Activated CD8-positive, alpha-beta memory T cell treated with anti-CD3 and anti-CD28 coated beads, Interleukin-2, amount 10 ng/mL, durations not matched to agents 7 days and 5 days (primary cell): ENCODE measurements around the gene YDJC. TPM values are rescaled to one million over a fixed set of nuclear protein-coding genes. Genes with fewer than 3 reads are reported as not detected.
"Not testable (repeated sequence)": the region's sequence is repeated elsewhere in the genome, so short reads cannot be mapped to it uniquely, and the experiment has no call there.

ENCODE experiments used
- ATAC-seq: fragments of 150-1000 bp; cut with Tn5 transposase; one replicate; pipeline ENCODE4 v1.10.0; 2021; ENCODE audit warnings: moderate library complexity
- CTCF ChIA-PET: fragments of 350-600 bp; sonication (Branson Sonifier 250); formaldehyde crosslinking; loops from one replicate; lab custom pipeline; 2021; ENCODE audit warnings: antibody characterized with exemption; lab: Charles Lee
- DNase-seq: peaks from one replicate; pipeline ENCODE4 v3.0.0-alpha.2; 2020
- H3K27ac Mint-ChIP-seq: one replicate; pipeline ENCODE4 v1.8.0; 2021; ENCODE audit warnings: mild to moderate bottlenecking, mixed read lengths
- H3K27me3 Mint-ChIP-seq: one replicate; pipeline ENCODE4 v1.8.0; 2021; ENCODE audit warnings: mixed read lengths
- H3K36me3 Mint-ChIP-seq: one replicate; pipeline ENCODE4 v1.8.0; 2021; ENCODE audit warnings: mild to moderate bottlenecking, mixed read lengths
- H3K4me1 Mint-ChIP-seq: one replicate; pipeline ENCODE4 v1.8.0; 2021; ENCODE audit warnings: mixed read lengths
- H3K4me3 Mint-ChIP-seq: one replicate; pipeline ENCODE4 v1.8.0; 2021; ENCODE audit warnings: mild to moderate bottlenecking, moderate library complexity, mixed read lengths
- H3K9me3 Mint-ChIP-seq: one replicate; pipeline ENCODE4 v1.8.0; 2022; ENCODE audit warnings: low read depth, mixed read lengths
- total RNA-seq, 2 experiments: library from RNA; stranded (reverse); gene quantifications; one replicate each; pipeline ENCODE4 v1.2.3, GENCODE V29; 2021

YDJC gene
- total RNA-seq, 2 experiments from 2014 or later = 43.7 to 44.3 TPM

- CTCF ChIA-PET = interaction anchor here (0.7 to 1.5 kb wide), 3 partner anchors 9 to 19 kb away, joined by 3 to 6 read pairs (median 3); partner anchors contain the start of gene SDF2L1
- Mint-ChIP-seq H3K4me1 (peaks cover 24% of the 10 kb centered on the region), H3K9me3 (no peaks in the 10 kb centered on the region), H3K27ac (no peak overlapping the region), H3K4me3 (no peak overlapping the region), H3K36me3 (peaks cover 14% of the 10 kb centered on the region), H3K27me3 (no peaks in the 10 kb centered on the region)
- no peak for ATAC-seq
- DNase-seq = no peak
Measured at GRCh38 chr22:21622919-21623647, 6.7 kb downstream of the YDJC start.

- H3K4me3 Mint-ChIP-seq = no peak overlapping the region
- peak overlapping the region; percentile 59 for H3K27ac Mint-ChIP-seq
- no peaks in the 10 kb centered on the region for H3K27me3 Mint-ChIP-seq
- H3K9me3 Mint-ChIP-seq = no peaks in the 10 kb centered on the region
- CTCF ChIA-PET = interaction anchor here (0.8 to 1.5 kb wide), 2 partner anchors 9 to 20 kb away, joined by 3 to 6 read pairs; partner anchors contain the start of gene SDF2L1
- peaks cover 10% of the 10 kb centered on the region for H3K36me3 Mint-ChIP-seq
- H3K4me1 Mint-ChIP-seq = peaks cover 16% of the 10 kb centered on the region
- DNase-seq = no peak
- no peak for ATAC-seq
Measured at GRCh38 chr22:21622011-21622918, 7.6 kb downstream of the YDJC start.

- no peak overlapping the region for H3K27ac Mint-ChIP-seq
- H3K36me3 Mint-ChIP-seq = peaks cover 7% of the 10 kb centered on the region
- H3K9me3 Mint-ChIP-seq = no peaks in the 10 kb centered on the region
- no peaks in the 10 kb centered on the region for H3K27me3 Mint-ChIP-seq
- ATAC-seq = no peak
- H3K4me1 Mint-ChIP-seq = peaks cover 7% of the 10 kb centered on the region
- CTCF ChIA-PET = interaction anchor here (2.5 kb wide), 1 partner anchor 9 kb away, joined by 12 read pairs; the partner anchor contains the start of gene YDJC
- DNase-seq = no peak
- no peak overlapping the region for H3K4me3 Mint-ChIP-seq
Measured at GRCh38 chr22:21621025-21621424, 8.8 kb downstream of the YDJC start.

GRCh38 chr22:21617337-21617736 lies 12.5 kb downstream of the YDJC start:
- CTCF ChIA-PET = interaction anchor here (1.1 to 2.4 kb wide), 5 partner anchors 11 to 49 kb away, joined by 3 to 7 read pairs (median 7); partner anchors contain the start of gene YDJC
- not testable (repeated sequence) for ATAC-seq, H3K27me3 Mint-ChIP-seq, DNase-seq, H3K27ac Mint-ChIP-seq, H3K9me3 Mint-ChIP-seq, H3K4me1 Mint-ChIP-seq, H3K4me3 Mint-ChIP-seq
- H3K36me3 Mint-ChIP-seq = peaks cover 20% of the 10 kb centered on the region

- no peak overlapping the region for H3K27ac Mint-ChIP-seq
- CTCF ChIA-PET = interaction anchor here (0.8 to 2.4 kb wide), 4 partner anchors 11 to 31 kb away, joined by 3 to 7 read pairs (median 6); partner anchors contain the start of genes SDF2L1 and YDJC
- no peaks in the 10 kb centered on the region for H3K9me3 Mint-ChIP-seq
- H3K4me1 Mint-ChIP-seq = peaks cover 2% of the 10 kb centered on the region
- no peak overlapping the region for H3K4me3 Mint-ChIP-seq
- DNase-seq (no peak), ATAC-seq (no peak)
- no peaks in the 10 kb centered on the region for H3K27me3 Mint-ChIP-seq
- peaks cover 27% of the 10 kb centered on the region for H3K36me3 Mint-ChIP-seq
Measured at GRCh38 chr22:21615731-21616130, 14.1 kb downstream of the YDJC start.

- Mint-ChIP-seq H3K4me1 (peaks cover 4% of the 10 kb centered on the region), H3K27me3 (no peaks in the 10 kb centered on the region), H3K27ac (no peak overlapping the region), H3K9me3 (no peaks in the 10 kb centered on the region), H3K36me3 (peaks cover 32% of the 10 kb centered on the region), H3K4me3 (no peak overlapping the region)
- ATAC-seq (no peak), DNase-seq (no peak)
- CTCF ChIA-PET = interaction anchor here (1.2 to 2.9 kb wide), 5 partner anchors 9 to 28 kb away, joined by 3 to 9 read pairs (median 4); partner anchors contain the start of gene SDF2L1
Measured at GRCh38 chr22:21613553-21614233, 16.1 kb downstream of the YDJC start.

GRCh38 chr22:21612858-21613257 lies 17.0 kb downstream of the YDJC start:
- ATAC-seq (no peak), DNase-seq (no peak)
- no peaks in the 10 kb centered on the region for H3K9me3 Mint-ChIP-seq
- CTCF ChIA-PET = interaction anchor here (1.2 to 2.9 kb wide), 4 partner anchors 10 to 29 kb away, joined by 3 to 9 read pairs (median 4); partner anchors contain the start of gene SDF2L1
- H3K4me3 Mint-ChIP-seq = no peak overlapping the region
- no peaks in the 10 kb centered on the region for H3K27me3 Mint-ChIP-seq
- H3K36me3 Mint-ChIP-seq = peaks cover 32% of the 10 kb centered on the region
- H3K4me1 Mint-ChIP-seq = peaks cover 4% of the 10 kb centered on the region
- no peak overlapping the region for H3K27ac Mint-ChIP-seq

- Mint-ChIP-seq H3K4me1 (peaks cover 11% of the 10 kb centered on the region), H3K36me3 (peaks cover 32% of the 10 kb centered on the region), H3K9me3 (no peaks in the 10 kb centered on the region), H3K4me3 (no peak overlapping the region), H3K27me3 (no peaks in the 10 kb centered on the region), H3K27ac (no peak overlapping the region)
- CTCF ChIA-PET = interaction anchor here (1.1 to 1.7 kb wide), 2 partner anchors 18 to 35 kb away, joined by 3 to 6 read pairs; partner anchors contain the start of gene YDJC
- ATAC-seq (no peak), DNase-seq (no peak)
Measured at GRCh38 chr22:21611210-21611977, 18.4 kb downstream of the YDJC start.

- CTCF ChIA-PET = interaction anchor here (1.6 to 1.7 kb wide), 2 partner anchors 8 to 20 kb away, joined by 3 to 6 read pairs; partner anchors contain the start of gene YDJC
- ATAC-seq, H3K27me3 Mint-ChIP-seq, H3K4me3 Mint-ChIP-seq, DNase-seq, H3K9me3 Mint-ChIP-seq, H3K27ac Mint-ChIP-seq: not testable (repeated sequence)
- H3K36me3 Mint-ChIP-seq = peaks cover 28% of the 10 kb centered on the region
- peaks cover 19% of the 10 kb centered on the region for H3K4me1 Mint-ChIP-seq
Measured at GRCh38 chr22:21609556-21610157, 20.2 kb downstream of the YDJC start.

GRCh38 chr22:21606775-21607174 lies 23.0 kb downstream of the YDJC start:
- Mint-ChIP-seq H3K36me3 (peaks cover 14% of the 10 kb centered on the region), H3K27ac (no peak overlapping the region), H3K9me3 (no peaks in the 10 kb centered on the region), H3K4me3 (no peak overlapping the region), H3K27me3 (no peaks in the 10 kb centered on the region), H3K4me1 (peaks cover 25% of the 10 kb centered on the region)
- ATAC-seq (no peak), DNase-seq (no peak)
- CTCF ChIA-PET = interaction anchor here (0.8 to 1.7 kb wide), 5 partner anchors 9 to 40 kb away, joined by 3 to 7 read pairs (median 4); partner anchors contain the start of gene SDF2L1

- no peaks in the 10 kb centered on the region for H3K9me3 Mint-ChIP-seq
- no peaks in the 10 kb centered on the region for H3K27me3 Mint-ChIP-seq
- no peak overlapping the region for H3K4me3 Mint-ChIP-seq
- H3K4me1 Mint-ChIP-seq = peaks cover 25% of the 10 kb centered on the region
- no peak overlapping the region for H3K27ac Mint-ChIP-seq
- CTCF ChIA-PET = interaction anchor here (1.2 to 1.5 kb wide), 3 partner anchors 11 to 41 kb away, joined by 3 to 4 read pairs (median 3); no protein-coding TSS in a partner anchor
- H3K36me3 Mint-ChIP-seq = peaks cover 8% of the 10 kb centered on the region
- DNase-seq (no peak), ATAC-seq (no peak)
Measured at GRCh38 chr22:21605887-21606564, 23.8 kb downstream of the YDJC start.
